GM19238 (cell line): ENCODE results near the gene GAMT.
A peak's percentile ranks its signal among the peaks of the same experiment; 100 is the strongest.

Source experiments
- DNase-seq: peaks from one replicate; pipeline ENCODE4 v3.0.0; 2011; ENCODE audit warnings: low spot score; ENCODE audit not compliant: insufficient read length

GAMT gene

GRCh38 chr19:1366899-1367870 is 34.2 kb downstream of the GAMT start:
- DNase-seq: no peak

- no peak for DNase-seq
Observed at GRCh38 chr19:1366296-1366695, 35.0 kb downstream of the GAMT start.

GRCh38 chr19:1365319-1366269 is 35.7 kb downstream of the GAMT start:
- DNase-seq: no peak

DNA sequence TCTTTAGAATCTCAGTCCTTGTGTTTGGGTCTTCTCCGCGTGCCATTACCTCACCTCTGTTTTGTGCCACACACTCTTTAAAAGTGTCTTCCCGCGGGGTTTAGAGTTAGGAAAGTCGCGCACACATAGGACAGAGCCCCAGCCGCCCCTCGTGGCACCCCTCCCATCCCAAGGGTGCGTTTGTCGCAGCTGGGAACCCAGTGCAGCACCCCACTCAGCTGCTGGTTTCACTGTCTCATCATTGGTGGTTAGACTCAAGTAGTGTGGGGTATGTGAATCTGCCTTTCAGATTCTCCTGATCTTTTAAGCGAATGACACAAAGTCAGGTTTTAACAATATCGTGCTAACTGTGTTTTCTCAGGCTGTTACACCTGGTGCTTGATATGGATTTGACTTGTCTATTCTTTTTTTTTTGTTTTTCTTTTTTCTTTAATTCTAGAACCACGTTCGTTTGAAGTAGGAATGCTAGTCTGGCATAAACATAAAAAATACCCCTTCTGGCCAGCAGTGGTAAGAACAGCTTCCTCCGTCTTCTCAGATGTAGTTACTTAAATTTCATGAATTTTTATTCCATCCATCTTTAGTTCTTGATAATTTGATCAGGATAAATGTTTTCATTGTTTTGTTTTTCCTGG is 37.2 kb downstream of the GAMT start:
- peak; percentile 38 for DNase-seq

DNA sequence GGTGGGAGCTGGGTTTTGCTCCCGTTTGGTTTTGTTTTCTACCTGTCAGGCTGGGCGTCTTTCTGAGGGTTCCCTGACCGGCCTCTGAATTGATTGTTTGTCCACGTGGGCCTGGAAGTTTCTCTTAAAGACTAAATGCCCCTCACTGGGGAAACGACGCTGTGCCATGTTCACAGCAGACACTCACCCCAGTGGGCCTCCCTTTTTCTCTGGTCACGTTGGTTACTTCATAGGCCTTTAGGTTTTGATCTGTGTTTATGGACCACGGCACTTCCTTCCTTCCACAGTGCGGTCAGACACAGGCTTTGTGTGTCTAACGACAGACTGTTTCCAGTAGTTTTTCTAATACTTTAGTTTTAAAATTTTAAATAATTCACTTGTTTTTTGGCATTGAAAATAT is 37.7 kb downstream of the GAMT start:
- no peak for DNase-seq

DNA sequence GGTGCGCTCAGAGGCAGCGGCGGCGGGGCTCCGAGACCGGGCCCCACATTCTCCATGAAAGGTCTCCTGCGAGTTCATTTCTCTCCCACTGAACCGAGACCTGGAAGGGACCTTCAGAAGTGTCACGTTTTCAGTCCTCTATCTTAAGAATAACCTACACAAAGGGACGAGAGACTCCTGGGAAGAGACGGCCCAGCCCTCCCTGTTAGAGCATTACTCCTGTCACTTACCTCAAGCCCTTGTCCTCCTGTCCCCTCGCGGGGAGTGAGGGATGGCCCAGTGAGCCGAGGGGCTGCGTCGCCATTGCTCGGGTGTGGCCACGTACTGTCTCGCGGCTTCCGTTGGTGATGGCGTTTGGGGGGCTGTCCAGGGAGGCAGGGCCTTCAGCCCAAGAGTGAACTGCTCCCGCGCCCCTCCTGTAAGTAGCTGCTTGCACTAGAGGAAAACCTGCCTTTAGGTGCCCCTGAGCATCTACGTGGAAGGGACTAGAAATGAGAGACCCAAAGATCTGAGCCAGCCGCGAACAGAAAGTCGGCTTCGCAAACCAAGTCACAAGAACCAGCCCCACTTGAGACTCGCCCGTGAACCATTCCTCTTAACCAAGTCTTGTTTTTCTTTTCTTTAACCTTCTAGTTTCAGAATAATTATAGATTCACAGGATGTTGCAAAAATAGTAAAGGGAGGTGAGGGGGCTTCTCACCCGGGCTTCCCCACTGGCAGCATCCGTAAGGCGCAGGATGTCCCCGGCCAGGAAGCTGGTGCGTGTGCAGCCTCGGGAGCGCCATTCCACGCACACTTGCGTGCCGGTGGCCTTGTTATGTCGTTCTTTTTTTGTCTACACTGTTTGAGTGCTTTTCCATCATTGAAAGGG is 38.7 kb downstream of the GAMT start:
- DNase-seq: peak; percentile 40

GRCh38 chr19:1361601-1362386 is 39.5 kb downstream of the GAMT start:
- DNase-seq: no peak

- no peak for DNase-seq
Observed at GRCh38 chr19:1360818-1361461, 40.4 kb downstream of the GAMT start.

GRCh38 chr19:1360126-1360817 is 41.1 kb downstream of the GAMT start:
- DNase-seq: no peak

DNA sequence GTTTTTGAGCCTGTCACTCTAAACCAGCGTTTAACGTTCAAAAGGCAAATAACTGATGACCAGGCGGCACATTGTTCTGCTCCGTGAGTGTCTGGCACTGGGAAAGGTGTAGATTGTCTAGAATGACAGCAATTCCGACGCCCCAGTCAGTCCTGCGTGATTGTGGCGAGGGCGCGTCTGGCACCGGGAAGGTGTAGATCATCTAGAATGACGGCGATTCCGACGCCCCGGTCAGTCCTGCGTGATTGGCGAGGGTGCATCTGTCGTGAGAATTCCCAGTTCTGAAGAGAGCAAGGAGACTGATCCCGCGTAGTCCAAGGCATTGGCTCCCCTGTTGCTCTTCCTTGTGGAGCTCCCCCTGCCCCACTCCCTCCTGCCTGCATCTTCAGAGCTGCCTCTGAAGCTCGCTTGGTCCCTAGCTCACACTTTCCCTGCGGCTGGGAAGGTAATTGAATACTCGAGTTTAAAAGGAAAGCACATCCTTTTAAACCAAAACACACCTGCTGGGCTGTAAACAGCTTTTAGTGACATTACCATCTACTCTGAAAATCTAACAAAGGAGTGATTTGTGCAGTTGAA is 43.7 kb downstream of the GAMT start:
- no peak for DNase-seq

- DNase-seq: no peak
Observed at GRCh38 chr19:1356508-1356865, 44.9 kb downstream of the GAMT start.

DNA sequence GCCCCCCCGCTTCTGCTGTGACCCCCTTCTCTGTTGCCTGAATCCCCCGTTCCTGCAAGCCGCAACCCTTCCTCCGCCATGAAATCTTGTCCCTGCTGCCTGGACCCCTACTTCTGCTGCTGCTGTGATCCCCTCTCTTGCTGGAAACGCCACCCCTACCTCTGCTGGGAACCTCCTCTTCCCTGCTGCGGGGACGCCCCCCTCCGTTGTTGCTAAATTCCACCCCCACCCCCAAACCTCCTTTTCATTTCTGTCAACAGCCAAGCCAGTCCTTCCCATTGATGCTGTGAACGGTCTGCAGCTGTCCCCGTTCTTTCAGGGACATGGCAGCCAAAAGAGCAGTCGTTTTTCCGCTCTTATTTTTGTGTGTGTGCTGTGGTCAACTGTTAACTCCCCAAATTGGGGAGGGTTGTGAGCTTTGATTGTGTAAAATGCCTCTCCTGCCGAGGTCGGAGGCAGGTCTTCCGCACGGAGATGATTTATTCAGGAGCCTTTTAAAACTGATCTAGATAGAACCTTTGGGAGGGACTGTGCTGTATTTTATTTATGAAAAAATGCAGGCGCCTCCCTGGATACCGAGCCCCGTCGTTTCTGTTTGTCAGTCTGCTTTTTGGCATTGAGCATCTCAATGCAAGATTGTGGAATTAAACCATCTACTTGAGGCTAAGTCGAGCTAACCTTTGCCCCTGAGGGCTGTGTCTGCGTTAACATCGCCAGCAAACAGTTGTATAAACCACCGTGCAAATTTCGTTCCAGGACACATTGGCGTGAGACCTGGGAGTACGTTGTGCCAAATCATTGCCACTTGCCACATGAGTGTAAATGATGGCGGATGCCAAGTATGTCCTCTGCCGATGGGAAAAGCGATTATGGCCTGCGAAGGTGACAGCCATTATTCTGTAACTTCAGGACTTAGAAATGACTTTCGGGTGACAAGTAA is 45.5 kb downstream of the GAMT start:
- peak; percentile 33 for DNase-seq

GRCh38 chr19:1354970-1355567 is 46.3 kb downstream of the GAMT start:
- DNase-seq: peak; percentile 80

- no peak for DNase-seq
Observed at GRCh38 chr19:1353144-1353543, 48.2 kb downstream of the GAMT start.

DNA sequence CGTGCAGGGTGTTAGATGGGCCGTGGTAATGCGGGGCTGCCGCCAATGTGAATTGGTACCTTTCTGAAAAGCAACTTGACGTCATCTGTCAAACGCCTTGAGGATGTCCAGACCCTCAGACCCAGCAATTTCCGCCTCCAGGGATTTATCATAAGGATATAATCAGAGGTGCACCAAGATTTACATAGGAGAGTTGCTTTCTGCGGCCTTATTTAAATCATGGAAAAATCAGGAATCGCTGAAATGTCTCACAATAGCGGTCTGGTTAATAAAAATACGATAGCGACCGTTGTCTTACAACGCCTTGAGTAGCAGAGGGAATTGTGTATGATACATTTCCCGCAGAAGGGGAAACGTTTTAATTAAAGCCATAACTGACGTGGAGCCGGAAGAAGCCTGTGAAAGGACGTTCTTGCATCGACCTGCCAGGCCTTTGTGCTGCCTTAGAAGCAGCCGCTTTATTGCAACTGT is 49.9 kb downstream of the GAMT start:
- no peak for DNase-seq

DNA sequence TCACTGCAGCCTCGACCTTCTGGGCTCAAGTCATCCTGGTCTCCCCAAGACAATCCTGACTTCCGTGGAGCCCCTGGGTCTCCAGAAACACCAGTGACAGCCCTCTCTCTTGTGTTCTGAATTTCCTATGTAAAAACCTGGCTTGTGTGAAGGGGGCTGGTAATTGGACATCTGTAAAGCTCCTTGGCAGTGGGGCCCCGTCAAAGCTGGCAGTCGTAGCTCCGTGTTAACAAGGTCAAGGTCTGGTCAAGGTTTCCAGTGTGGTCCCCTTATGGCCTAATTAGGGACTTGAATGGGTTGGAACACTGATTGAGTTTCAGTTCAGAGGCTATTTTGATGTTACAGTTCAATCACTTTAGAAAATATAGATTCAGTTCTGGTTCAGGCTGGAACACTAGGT is 50.5 kb downstream of the GAMT start:
- DNase-seq: no peak

DNA sequence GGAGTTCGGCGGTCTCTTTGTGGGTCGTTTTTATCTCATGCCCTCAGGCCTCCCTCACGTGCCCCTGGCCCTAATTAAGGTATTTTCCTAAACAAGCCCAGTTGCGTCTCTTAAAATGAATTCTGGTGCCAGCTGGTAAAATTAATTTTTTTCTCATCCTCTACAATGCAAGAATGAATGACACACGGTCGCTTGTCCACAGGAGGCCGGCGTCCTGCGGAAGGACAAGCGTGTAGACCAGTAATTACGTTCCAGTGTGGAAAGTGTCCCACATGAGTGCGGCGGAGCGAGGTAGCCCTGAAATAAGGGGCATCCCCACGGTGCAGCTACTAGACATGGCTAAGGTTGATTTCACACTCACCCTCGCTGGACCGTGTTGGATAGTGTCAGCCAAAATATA is 52.1 kb downstream of the GAMT start:
- DNase-seq: no peak
